ENCODE data around the gene IFNE.
"Not testable (repeated sequence)": the region's sequence is repeated elsewhere in the genome, so short reads cannot be mapped to it uniquely, and the experiment has no call there.

IFNE gene

DNA sequence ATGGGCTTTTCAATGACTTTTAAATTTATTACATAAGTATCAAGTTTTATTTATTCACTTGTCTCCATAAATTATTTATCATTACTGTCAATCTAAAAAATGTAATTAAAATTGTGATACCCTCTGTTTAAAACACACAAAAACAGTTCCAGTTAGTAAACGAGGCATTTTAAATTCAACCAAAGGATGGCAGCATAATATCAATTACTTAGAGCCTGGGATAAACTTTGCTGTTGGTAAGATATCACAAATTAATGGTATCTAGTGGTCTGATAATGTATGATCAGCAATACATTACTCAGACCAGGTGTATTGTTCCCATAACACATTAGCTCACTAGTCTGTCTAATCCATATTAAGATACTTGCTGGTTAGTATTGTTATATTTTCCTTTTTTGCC lies 9.6 kb upstream of the IFNE start:
- DNase-seq (ENCODE audit: low read depth), result peak; percentile 23

DNA sequence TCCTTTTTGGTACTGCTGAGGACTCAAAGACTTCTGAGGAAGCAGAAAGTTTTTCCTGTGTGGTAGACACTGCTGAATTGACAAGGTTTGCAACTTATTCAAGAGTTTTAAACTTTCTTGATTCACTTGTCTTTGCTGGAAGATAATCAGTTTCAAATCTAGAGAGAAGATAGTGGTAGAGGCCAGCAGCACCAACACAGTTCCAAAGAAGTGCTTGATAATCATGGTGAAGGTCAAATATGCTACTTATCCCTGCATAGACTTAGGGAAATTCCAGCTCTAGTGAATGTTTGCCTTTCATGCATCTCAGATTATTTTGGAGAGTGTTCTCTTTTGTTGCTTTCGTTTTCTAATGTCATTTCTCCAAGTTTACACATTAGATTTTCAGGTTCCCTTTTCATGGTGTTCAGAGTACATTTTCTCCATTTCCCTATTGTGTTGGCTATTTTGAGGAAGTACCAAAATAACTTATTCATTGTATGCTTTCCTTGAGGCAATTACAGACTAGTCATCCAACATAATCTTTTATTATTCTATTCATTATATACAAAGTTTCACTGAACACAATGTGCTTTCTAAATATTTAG lies 550 bp downstream of the IFNE start:
- no peak for DNase-seq (ENCODE audit: low read depth)

DNA sequence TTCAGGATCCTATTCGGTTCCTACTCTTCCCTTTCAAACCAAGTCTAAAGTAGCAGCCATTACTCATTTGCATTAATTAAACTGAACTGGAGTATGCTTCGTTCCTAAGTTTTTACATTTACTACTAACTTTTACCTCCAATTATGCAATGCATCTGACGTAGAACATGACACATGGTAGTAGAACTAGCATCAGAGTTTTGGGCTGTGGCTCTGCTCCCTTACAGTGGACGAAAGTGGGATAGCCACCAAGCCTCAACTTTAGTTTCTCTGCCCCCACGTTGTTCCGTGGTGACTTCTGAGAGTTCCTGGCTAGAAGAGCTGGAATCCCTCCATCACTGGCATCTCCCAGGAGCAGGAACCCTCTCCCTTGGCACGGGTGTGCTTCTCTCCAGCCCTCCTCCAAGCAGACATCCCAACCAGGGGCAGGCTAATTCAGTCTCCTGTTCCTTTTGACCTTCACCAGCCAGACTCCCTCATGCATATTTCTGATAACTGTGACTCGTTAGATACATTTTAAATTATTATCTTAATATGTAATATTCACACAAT lies 2.9 kb downstream of the IFNE start:
- no peak for DNase-seq (ENCODE audit: low read depth)

DNA sequence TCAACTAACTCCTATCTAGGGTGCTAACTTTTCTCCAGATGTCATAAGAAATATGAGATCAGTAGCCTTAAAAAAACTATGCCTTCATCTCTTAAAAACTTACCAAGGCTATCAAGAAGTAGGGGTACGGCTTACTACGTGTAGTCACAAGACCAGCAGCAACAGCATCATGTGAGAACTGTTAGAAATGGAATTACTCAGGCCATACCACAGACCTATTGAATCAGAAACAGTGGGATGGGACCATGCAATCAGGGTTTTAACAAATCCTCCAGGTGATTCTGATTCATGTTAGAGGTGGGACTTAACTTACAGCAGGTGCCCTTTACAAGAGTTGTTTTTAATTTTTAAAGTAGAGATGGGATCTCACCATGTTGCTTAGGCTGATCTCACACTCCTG lies 4.6 kb downstream of the IFNE start:
- DNase-seq (ENCODE audit: low read depth), result no peak

DNA sequence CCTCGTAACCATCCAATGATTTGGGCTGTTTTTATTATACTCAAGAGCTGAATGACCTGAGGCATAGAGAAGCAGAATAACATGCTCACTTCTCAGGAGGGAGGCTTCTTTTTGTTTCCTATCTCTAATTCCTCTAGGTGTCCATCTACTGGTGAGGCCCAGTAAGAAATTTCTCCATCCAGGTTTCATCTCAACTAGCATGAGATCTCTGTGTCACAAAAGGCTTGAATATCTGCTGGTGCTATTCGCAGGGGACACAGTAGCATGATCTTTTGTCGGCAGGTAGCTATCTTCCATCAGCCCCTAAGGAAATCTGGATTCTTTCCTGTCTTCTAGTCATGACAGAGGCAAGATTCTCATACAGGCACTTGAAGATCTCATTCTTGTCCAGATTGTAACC lies 8.9 kb downstream of the IFNE start:
- no peak for DNase-seq (ENCODE audit: low read depth)

DNA sequence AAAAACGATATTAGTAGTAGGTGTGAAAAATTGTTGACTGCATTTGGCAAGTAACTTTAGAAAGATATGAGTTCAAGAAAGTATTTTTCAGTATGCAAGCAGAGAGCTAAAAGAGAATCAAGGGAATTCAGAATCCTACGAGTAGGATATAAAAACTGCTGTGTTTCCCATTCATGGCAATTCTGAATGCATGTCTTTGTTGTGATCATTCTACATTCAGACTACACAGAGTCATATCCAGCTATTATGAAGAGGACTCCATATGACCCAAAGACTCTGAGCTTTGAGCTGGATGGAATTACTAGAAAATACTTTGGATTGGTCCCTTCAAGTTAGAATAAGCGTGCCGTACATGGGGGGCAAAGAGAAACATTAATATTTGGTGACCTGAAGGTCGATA lies 12.0 kb downstream of the IFNE start:
- DNase-seq (ENCODE audit: low read depth), result no peak

DNA sequence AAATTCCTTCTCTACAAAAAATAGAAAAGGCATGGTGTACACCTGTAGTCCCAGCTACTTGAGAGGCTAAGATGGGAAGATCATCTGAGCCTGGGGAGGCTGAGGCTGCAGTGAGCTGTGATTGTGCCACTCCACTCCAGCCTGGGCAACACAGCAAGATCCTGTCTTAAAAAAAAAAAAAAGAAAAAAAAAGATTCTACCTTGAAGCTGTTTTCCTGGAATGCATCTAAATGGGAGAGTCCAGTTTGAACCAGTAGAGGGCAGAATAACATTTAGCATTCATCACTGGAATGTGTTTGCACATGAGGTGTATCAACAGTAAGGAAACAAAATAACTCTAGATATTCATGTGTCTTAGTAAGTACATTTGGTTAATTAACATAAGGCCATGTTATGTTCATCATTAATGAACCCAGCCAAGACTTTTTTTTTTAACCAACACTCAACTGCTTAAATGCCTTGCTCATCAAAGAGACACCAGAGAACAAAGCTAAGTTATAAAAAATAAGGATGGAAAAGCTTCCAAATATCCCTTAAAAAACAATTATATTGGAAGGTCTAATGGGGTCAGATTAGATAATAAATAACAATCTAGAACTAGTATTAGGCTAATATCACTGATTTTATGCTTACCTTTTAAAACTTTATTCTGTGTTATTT lies 16.1 kb downstream of the IFNE start:
- DNase-seq (ENCODE audit: low read depth), result peak; percentile 70

DNA sequence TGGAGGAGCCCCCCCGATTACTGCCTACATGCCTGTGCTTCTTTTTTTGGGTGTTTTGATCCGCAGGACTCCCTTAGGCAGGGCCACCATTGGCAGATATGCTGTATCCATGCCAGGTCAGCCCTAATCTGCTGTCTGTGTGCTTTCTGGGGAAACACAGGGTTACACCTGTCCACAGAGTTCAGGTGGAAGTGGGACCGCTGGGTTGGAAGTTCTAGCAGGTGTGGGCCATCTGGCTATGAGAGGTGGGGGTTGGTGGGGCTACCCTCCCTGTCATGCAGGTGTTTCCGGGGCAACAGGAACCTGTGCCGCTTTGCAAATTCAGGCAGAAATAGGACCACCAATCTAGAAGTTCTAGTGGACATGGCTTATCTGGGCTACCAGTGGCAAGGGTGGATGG lies 17.0 kb downstream of the IFNE start:
- no peak for DNase-seq (ENCODE audit: low read depth)

DNA sequence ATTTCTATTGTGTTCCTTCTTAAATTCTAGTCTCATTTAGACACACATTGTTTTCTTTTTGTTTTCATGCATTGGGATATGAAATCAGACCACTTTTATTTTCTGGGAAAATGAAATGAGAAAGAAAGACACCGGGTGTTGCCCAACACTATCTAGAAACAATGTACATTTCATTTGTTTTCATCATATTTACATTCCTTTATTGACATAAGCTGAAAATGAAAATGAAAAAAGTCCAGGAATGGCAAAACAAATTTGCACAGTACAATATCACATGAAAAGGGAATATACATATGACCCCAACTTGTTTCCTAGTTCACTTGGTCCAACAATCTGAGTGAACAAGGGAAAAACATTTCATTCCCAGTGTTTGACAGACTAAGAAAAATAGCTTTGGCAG lies 20.7 kb downstream of the IFNE start:
- DNase-seq (ENCODE audit: low read depth), result no peak

DNA sequence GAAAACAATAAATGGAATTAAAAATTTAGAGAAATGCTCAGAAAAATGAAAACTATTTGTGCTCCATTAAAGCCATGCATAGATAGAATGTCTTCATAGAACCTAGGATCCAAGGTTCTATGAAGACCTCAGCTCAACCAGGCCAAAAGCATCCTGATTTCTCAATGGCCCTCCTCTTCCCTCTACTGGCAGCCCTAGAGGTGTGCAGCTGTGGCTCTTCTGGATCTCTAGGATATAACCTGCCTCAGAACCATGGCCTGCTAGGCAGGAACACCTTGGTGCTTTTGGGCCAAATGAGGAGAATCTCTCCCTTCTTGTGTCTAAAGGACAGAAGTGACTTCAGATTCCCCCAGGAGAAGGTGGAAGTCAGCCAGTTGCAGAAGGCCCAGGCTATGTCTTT lies 26.8 kb downstream of the IFNE start:
- peak; percentile 59 for DNase-seq (ENCODE audit: low read depth)

DNA sequence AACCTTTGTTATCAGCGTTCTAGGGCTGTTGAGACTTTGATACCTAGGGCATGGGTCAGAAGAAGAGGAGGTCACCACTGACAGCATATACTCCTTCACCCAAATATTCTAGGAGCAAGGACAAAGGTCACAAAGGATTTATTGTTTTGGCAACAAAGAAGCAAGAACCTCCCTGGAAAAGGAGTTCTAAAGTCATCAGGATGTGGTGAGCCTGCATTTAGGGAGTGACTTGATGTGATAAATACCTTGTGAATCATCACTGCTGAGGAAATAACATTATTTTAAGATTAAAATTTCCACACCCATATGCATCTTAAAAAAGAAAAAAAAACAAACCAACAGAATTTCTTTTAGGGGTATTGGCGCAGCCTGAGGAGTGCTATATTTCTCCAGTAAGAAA lies 28.0 kb downstream of the IFNE start:
- peak; percentile 55 for DNase-seq (ENCODE audit: low read depth)

DNA sequence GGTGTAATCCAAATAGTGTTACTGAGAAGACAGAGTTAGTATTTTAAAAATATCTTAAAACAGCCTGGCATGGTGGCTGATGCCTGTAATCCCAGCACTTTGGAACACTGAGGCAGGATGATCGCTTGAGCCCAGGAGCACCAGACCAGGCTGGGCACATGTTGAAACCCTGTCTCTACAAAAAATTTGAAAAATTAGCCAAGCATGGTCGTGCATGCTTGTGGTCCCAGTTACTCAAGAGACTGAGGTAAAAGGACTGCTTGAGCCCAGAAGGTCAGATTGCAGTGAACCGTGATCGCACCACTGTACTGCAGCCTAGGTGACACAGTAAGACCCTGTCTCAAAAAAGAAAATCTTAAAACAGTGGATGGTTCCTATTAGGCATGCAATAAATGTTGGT lies 29.4 kb downstream of the IFNE start:
- no peak for DNase-seq (ENCODE audit: low read depth)

DNA sequence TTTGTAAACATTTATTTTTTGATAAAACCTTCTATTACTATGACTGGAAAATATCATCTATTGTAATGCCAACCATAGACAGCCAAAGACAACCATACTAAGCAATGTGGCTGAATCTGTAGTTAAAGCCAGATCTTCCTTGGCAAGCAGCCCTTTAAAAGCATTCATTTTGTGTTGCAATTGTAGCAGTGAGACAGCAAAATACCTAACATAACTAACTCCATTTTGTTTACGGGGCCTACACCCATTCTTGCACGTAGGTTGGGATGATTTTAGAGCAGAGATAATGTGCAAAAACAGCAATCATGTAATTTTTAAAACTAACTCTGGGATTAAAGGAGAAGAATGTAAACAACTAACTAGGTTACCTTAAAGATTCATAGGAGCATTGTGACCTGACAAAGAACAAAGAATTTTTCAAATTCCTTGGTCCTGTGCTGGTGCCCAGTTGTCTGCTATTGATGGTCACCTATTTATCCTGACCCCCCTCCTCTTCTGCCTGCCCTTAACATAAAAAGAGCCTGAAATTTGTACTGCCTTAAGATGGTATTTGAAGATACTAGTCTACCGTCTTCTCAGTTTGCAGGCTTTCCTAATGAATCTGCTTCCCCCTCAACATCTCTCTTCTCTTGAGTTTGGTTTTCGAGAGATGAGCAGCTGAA lies 31.2 kb downstream of the IFNE start:
- DNase-seq (ENCODE audit: low read depth), result peak; percentile 66

DNA sequence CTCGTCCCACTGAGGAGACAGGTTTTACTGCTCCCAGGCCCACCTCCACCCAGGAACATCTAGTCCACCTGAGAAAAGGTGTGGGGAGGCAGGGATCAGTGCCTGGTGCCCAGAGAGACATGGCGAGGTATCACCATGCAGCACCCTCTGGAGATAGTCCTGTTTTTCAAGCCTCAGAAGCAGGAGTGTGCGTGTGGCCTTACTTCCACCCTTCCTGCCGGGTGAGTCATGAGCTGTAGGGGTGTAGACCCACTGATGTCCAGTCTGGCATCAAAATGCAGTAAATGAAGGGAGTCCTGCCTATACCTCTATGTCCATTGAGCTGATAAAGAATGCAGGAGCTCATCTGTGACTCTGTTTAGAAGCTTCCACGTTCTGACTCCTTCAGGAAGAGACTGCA lies 32.8 kb downstream of the IFNE start:
- DNase-seq (ENCODE audit: low read depth), result peak; percentile 31

DNA sequence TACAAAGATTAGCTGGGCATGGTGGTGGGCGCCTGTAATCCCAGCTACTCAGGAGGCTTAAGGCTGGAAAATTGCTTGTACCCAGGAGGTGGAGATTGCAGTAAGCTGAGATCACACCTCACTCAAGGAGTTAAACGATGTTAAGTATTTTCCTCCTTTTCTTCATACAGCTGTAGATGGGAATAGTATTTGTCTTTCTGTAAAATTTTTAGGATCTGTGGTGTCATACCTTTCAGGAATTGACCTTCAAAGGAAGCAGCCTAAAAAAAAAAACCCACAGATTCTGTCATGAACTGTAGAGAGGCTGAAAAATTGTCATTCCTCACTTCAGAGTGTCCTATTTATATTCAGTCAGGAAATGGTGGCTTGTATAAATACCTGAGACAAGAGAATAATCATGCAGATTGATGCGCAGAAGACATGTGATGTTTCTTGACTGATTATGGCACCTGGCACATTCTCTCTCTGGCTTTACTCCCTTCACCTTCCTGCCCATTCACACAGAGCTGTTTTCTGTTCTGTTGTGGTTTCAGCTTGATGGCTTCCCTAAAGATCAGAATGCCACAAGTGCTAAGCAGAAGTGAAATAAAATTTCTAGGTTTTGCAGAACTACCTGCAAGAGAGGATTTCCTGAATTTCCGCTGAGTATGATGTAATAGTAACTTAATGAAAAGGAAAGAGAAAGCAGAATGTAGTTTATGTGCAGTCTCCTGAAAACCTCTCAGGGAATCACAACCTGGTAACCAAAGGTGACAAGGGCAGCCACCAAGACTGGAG lies 38.1 kb downstream of the IFNE start:
- DNase-seq (ENCODE audit: low read depth), result no peak

DNA sequence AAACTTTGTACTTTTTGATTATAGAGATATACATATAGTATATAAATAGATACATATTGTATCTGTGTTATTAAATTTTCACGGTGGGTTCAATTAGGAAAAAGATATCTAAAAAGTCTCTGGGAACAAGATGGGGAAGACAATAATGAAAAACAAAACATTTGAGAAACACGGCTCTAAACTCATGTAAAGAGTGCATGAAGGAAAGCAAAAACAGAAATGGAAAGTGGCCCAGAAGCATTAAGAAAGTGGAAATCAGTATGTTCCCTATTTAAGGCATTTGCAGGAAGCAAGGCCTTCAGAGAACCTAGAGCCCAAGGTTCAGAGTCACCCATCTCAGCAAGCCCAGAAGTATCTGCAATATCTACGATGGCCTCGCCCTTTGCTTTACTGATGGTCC lies 42.0 kb downstream of the IFNE start, which contains the start of gene IFNA1:
IFNA1 (plus strand) TSS at position 301 of the 400 bp plus-strand sequence; CDS start at position 370, 69 bp downstream.
- no peak for DNase-seq (ENCODE audit: low read depth)

DNA sequence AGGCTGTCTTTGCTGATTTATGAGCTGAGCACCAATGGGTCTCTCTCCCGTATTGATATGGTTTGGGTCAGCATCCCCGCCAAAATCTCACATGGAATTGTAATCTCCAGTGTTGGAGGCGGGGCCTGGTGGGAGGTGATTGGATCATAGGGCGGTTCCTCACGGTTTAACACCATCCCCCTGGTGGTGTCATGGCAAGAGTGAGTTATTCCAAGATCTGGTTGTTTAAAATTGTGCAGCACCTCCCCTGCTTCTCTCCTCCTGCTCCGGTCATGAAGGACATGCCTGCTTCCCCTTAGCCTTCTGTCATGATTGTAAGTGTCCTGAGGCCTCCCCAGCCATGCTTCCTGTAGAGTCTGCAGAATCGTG lies 47.1 kb downstream of the IFNE start:
- not testable (repeated sequence) for DNase-seq (ENCODE audit: low read depth)

DNA sequence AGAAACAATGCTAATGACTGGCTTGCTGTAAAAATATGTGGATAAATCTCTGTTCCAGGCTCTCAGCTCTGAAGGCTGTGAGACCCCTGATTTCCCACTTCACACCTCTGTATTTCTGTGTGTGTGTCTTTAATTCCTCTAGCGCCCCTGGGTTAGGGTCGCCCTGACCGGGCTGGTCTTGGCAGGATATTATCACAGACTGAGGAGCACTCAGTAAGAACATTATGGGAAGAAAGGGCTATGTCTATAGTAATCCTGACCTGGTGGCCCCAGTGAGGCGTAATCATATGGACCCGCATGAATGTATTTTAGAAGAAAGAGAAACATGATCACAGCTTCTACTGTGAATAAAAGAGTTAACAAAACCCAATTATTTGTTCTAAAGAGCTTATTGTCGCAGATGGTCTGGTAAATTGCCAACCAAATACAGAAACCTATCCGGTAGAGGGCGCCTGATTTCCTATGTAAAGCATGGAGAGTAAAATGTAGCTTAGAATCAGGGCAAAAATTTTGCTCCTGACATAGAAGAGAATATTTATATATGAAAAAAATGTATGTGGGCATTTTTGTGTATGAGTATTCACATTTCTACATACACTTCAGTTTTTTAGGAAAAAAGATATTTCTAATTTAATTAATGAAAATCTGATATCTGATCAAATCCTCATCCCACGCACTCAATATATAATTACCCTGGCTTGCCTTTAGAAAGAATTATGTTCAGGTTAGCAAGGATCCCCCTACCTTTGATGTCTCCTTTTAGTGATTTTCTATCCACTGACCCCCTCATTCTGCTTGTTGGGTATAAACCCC lies 47.7 kb downstream of the IFNE start:
- peak; percentile 69 for DNase-seq (ENCODE audit: low read depth)

DNA sequence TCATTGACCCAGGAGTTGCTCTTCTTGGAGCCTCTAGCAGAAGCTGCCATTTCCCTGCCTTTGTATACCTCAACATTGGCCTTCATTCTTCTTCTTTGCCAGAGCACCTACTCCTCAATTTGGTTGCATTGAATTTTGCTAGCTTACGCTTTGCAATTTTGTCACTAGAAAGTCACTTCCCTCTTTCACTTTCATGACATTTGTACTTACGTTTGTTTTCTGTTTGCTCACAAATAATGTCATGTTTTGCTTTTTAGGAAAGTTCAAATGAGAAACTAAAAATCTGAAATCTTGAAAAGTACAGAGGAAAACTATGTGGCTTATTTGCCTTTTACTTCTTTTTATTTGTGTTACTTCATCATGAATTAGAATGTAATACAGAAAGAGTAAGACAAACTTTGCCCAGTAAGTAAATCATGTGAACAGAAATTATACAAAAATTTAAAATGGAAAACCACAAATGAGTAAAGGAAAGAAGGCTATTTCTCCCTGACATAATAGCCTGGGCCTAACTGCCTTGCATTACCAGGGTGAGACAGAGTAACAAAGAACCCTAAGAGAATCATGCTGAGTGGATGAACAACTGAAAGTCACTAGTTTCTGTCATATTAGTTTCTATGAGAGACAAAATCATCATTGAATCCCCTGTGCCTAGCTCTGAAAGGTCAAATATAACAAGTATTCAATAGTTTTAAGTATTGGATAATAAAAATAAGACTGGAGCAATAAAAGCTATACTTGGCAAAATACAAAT lies 49.3 kb downstream of the IFNE start:
- DNase-seq (ENCODE audit: low read depth), result no peak

Measured in EH (cell line).